Epidermal melanocyte (primary cell): ENCODE results near the gene INPP5B.
A peak's percentile ranks its signal among the peaks of the same experiment; 100 is the strongest.
"Not testable (repeated sequence)": the region's sequence is repeated elsewhere in the genome, so short reads cannot be mapped to it uniquely, and the experiment has no call there.

ENCODE experiments used
- DNase-seq: peaks from one replicate; pipeline ENCODE4 v3.0.0; 2011; ENCODE audit warnings: low spot score; ENCODE audit not compliant: insufficient read length

INPP5B gene

GRCh38 chr1:37948166-37948565 lies 1.3 kb upstream of the INPP5B start:
- no peak for DNase-seq

- DNase-seq = no peak
Observed at GRCh38 chr1:37947364-37947763, 511 bp upstream of the INPP5B start.

GRCh38 chr1:37945743-37946702 lies 830 bp downstream of the INPP5B start:
- peak; percentile 68 for DNase-seq

DNA sequence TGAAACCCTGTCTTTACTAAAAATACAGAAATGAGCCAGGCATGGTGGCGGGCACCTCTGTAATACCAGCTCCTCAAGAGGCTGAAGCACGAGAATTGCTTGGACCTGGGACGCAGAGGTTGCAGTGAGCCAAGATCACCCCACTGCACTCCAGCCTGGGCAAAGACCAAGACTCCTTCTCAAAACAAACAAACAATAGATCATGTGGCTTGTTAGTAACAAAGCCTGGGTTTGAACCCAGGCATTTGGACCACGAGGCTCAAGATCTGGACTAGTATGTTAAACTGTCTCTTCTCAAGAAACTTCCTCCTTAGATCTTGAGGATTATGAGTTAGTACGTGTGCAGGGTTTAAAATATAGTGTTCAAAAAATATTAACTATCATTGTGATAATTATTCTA lies 1.6 kb downstream of the INPP5B start:
- DNase-seq = no peak

- no peak for DNase-seq
Observed at GRCh38 chr1:37944816-37945215, 2.0 kb downstream of the INPP5B start.

GRCh38 chr1:37944086-37944763 lies 2.6 kb downstream of the INPP5B start:
- DNase-seq = no peak

GRCh38 chr1:37940299-37940947 lies 6.4 kb downstream of the INPP5B start:
- DNase-seq = no peak

DNA sequence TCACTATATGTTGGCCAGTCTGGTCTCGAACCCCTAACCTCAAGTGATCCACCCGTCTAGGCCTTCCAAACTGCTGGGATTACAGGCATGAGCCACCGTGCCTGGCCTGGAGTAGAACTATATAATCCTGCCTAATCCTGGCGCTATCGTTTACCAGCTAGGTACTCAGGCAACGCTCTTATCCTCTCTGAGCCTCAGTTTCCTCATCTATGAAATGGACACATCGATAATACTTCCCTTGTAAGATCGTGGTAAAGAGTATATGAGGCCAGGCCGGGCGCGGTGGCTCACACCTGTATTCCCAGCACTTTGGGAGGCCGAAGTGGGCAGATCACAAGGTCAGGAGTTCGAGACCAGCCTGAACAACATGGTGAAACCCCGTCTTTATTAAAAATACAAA lies 10.1 kb downstream of the INPP5B start:
- not testable (repeated sequence) for DNase-seq

- DNase-seq = no peak
Observed at GRCh38 chr1:37932759-37933158, 14.1 kb downstream of the INPP5B start.

- peak; percentile 91 for DNase-seq
Observed at GRCh38 chr1:37931361-37932158, 15.3 kb downstream of the INPP5B start.

- DNase-seq = no peak
Observed at GRCh38 chr1:37931102-37931360, 15.8 kb downstream of the INPP5B start.

- no peak for DNase-seq
Observed at GRCh38 chr1:37930246-37931101, 16.4 kb downstream of the INPP5B start.

DNA sequence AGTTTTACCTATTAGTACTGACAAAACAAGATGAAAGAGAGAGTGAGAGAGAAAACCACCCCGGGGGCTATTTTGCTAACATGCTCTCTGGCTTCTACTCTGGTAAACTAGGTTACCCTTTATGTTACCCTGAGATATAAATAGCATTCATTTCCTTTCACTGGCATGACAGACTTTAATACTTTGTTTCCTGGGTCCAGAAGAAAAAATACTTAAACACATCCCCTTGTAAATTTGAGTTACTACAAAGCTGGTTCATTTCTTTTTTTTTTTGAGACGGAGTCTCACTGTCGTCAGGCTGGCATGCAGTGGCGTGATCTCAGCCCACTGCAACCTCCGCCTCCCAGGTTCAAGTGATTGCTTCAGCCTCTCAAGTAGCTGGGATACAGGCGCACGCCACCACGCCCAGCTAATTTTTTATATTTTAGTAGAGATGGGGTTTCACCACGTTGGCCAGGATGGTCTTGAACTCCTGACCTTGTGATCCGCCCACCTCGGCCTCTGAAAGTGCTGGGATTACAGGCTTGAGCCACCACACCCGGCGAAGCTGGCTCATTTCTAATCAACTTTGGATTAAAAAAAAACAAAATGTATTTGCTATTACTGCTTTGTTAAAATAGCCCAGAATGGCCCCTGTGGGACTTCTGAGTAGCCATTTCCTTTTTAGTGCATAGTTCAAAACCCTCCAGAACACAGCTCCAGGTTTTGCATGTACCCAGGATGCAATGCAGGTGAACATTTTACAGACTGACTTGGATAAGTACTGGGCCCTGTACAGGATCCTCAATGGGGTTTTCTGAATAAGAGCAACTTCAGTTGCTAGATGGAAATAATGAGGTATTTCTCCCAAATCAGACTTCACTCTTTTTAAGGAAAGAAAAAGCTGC lies 20.6 kb downstream of the INPP5B start:
- peak; percentile 24 for DNase-seq

- DNase-seq = no peak
Observed at GRCh38 chr1:37925316-37925715, 21.5 kb downstream of the INPP5B start.

GRCh38 chr1:37923551-37923889 lies 23.3 kb downstream of the INPP5B start:
- no peak for DNase-seq

DNA sequence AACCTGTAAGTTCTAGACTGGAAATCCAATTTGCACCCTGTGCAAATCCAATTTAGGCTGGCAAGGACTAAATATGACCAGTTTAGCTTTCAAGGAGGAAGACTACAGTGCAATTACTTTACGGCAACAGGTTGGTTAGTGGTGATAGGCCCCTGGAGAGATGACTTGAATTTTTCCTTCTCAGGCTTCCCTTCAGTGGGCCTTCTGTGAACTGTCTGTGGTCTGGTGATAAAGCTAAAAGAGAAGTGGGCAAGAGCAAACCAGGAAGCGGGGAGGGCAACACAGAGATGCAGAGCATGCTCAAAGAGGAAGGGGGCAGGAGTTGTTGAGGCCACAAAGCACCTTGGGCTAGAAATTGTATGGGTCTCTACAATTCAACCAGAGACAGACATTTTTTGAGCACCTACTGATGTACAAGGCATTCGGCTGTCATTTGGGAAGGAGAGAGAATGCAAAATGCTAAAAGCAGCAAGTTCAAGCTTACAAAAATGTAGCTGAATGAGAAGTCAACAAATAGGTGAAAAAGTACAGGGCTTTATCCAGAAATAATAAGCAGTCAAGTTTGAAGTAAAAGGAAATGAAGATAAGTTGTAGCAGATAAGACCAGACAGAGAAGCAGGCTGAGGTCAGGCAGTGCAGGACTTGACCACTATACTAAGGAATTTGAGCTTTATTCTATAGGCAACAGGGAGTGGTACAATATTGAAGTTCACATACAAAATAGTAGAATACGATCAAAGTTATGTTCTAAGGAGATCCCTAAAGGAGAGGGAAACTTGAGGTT lies 23.9 kb downstream of the INPP5B start:
- DNase-seq = no peak

DNA sequence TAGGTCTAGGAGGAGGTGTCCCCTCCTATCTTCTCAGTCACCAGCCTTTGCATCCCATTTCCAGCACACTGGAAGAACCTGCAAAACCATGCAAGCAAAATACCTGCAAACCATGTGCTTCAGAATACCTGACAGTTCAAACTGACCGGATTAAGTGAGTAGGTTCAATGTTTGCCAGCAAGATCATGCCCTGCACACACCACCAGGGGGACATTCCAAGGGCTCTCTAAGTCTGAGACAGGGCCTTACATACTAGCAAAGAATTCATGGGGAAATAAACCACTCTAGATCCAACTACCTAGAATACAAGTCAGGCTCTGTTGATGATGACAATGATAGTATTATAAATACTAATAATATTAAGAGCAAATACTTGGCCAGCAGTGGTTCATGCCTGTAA lies 27.6 kb downstream of the INPP5B start:
- no peak for DNase-seq

- no peak for DNase-seq
Observed at GRCh38 chr1:37915476-37916093, 31.3 kb downstream of the INPP5B start.
